NCI-H2029 treated with DMSO at 0.1 percent for 48 hours (cell line): ENCODE measurements around the gene SYK.
"Not testable (repeated sequence)": the region's sequence is repeated elsewhere in the genome, so short reads cannot be mapped to it uniquely, and the experiment has no call there.

Experiments used
- DNase-seq: peaks from one replicate; lab custom pipeline; 2025; lab: John Stamatoyannopoulos, UW

Gene SYK

DNA sequence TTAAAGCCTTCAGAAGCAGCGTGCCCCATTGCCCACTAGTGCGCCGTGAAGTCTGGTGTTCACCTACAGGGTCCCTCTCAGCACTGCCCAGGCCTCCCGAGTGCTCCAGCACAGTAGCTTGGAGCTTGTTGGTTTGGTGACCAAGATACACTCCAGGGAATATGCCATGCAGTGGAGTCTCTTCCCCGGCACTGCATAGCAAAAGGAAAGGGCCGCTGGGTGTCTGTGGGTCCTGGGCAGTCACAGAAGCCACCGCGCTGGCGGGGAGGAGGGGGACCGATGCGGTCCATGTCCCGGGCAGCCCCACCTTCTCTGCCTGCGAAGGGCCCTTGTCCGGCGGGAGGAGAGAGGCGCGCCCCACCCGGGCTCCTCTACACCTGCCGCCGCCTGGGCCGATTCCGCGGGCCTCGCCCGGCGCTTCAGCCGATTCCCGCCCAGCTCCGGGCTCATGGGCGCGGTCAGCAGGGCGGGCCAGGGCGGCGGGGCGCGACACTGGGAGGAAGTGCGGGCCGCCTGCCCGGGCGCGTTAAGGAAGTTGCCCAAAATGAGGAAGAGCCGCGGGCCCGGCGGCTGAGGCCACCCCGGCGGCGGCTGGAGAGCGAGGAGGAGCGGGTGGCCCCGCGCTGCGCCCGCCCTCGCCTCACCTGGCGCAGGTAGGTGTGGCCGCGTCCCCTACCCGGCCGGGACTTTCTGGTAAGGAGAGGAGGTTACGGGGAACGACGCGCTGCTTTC is at the start of gene SYK:
Gene SYK, plus strand, starts transcription at position 579 of the 732 bp plus-strand sequence. CDS start 42,080 bp downstream, outside the sequence.
- DNase-seq, result no peak

DNA sequence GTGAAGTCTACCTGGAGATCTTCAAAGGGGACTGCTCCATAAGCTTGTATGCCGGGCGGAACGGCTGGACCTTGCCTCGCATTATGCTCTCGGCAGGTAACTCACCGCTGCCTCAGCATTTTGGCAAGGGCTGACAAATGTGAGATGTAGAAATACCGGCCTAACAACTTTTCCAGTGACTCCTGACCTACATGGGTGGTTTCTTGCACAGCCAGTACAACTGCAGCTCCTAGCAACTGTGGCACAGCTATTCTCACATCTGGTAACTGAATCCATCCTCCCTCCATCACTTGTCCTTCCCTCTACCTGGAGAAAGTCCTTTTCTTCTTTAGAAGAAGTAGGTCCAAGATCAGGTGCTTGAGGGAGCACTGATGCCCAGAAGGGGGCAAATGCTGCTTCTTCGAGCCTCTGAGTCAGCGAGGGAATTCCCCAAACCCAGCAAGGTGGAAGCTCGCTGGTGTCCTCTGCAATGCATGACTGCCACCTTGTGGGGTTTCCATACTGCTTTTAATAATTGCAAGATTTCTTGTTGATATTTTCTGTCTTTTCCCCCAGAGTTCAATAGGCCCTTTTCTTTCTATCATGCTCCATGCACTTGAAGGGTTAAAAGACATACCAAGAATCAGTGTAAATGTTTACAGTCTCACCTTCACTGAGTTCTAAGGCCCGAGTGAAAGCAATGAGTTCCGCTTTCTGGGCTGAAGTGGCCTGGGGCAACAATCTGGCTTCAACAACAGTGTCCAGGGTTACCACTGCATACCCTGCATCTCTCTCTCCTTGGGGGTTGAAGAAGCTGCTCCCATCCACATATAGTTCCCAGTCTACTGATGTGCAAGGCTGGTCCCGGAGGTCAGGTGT is 45.9 kb upstream of the SYK start:
- DNase-seq, result peak; percentile 12

DNA sequence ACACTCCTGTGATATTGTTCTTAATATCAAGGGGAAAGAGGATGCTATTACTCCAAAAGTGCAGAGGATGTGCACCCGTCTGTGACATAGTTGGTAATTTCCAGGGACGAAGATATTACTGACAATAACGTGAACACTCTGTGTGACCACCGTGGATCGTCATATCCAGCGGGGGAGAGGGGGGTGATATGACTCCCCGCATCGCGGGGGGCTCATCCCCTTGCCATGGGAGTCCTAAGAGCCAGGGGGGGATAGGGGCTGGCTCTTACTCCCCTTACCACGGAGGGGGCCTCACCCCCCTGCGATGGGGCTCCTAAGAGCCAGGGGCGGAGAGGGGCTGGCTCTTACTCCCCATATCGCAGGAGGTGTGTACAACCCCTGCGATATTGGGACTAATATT is 41.0 kb upstream of the SYK start:
- DNase-seq, result not testable (repeated sequence)

DNA sequence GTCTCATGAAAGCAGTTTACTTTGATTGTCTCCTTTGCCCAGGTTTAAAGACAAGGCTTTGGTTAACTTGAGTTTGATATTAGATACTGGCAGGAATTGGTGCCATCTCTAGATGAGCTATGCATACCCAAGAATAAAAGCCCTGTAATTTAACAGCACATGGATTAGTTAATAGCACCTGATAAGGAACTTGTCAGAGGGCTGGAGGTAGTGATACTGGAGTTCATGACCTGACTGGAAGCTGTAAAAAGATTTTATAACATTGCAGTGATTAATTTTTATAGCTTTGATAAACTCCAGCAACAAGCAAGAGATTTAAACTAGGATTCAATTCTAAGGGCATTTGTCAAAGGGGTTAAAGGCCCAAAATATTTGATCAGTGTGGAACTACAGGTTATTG is 34.9 kb upstream of the SYK start:
- no peak for DNase-seq

DNA sequence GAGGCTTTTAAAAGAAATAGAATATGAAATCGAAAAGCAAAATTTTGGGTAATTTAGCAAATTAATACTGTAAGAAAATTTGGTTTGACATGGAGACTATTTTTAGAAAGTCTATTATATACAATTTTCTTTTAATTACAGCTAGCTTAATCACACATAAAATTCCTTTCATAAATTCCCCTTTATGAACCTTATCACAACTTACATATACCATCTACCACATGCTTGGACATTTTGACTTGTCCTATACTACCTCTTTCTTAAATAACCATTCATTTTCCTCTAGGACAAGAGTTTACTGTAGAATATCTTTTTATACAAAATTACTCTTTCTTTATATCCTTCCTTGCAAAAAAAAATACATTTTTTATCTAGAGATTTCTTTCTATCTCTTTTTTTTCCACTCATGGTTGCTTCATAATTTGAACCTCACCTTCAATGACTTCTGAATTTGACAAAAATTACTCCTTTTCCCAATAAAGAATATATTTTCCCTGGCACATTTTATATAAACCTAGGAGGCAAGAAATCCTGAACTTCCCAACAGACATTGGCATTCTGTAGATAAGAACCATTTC is 34.0 kb upstream of the SYK start:
- no peak for DNase-seq

DNA sequence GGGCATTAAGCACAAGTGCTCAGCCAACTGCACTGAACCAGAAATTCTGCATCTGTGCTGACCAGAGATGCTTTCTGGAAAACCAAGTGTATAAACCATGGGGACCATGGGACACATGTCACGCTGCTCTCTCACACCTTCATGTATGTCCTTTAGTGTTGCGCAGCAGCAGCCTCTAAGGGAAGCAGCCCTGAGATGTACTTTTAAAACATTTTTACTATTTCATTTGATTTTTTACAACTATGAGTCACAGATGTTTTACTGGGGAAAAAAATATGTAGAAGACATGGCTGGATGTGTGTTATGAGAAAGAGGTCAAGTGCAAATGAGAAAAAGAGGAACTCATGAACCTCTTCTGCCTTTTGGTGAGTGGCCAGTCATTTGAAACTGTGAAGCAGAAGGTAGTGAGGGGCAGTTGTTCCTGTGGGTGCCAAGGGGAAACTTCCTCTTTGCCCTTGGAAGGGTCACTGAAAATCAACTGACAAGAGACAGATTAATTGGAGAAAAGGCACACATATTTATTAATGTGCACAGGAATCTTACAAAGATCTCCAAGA is 31.4 kb upstream of the SYK start:
- DNase-seq, result no peak

DNA sequence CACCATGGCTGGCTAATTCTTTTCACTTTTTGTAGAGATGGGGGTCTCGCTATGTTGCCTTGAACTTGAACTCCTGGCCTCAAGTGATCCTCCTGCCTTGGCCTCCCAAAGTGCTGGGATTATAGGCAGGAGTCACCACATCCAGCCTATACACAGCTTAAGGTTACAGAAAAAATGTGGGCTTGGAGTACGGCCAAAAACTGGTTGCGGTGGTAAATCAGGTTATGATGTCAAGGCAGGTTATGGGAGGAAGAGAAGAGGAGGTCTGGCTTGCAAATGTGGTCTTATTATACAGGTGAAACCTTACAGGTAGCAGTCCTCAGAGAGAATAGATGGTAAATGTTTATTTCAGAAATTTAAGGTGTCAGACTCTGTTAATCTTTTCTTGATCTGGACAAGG is 30.7 kb upstream of the SYK start:
- no peak for DNase-seq

DNA sequence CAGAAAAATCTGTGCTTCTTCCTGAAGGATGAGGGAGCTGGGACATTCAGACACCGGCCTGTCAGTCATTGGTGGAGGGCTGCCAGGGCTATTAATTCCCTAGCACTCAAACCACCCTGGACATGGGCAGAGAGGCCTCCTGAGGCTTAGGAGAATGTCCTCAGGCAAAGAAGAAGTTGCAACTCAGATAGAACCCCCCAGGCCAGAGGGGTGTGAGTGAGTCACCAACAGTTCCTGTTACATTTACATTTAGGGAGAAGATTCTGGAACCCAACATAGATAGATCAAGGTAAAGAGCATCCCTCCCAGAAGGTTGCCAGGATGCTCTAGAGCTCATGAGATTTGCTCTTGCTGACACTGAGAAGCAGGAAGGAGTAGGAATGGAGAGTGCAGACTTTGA is 29.2 kb upstream of the SYK start:
- DNase-seq, result no peak

DNA sequence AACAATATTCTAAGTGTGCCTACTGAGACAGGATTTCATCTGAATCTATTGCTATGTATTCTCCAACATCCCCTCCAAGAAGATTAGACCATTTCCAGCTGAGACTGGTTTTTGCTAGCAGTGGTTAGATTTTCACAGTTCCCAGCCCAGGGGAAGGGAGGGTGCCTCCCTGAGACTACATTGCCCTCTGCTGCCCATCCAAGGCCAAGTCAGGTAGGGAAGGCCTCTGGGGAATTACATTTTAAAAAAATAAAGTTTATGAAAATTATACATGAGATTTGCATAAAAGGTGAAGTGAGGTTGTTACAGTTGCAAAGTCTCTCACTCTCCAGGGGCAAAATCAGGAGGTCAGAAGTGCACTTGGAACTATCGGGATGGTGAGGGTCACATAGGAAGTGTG is 28.0 kb upstream of the SYK start:
- DNase-seq, result peak; percentile 31

DNA sequence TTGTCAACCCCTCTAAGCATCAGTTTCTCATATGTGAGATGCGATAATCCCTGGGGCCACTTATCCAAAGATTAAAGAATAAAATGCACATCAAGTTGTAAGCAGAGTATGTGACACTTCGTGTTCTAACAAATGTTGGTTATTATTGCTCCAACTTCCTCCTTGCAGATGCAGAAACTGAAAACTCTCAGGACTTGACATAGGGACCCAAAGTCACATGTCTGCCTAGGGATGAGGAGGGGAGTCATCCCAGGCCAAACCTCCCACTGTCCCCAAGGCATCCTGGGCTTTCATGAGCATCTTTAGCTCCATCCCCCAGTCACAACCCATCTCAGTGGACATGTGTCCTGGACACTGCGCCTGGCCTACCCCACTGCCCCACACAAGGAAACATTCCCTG is 27.5 kb upstream of the SYK start:
- no peak for DNase-seq

DNA sequence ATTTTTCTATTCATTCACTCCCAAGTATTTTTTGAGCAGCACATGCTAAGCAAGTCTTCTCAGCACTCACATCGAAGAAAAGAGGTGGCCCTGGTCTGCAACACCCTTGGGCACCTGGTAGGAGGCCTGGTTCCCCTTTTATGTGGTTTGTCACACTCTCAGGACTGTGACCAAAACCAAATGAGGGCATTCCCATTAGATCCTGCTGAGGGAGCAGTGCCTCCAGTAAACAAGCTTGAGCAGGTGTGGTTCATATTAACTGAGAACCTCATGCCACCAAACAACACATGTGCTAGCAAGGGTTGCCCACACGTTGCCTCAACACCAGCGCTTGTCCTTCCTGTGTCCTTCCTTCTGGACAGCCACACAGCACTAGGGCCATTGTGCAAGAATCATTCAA is 26.9 kb upstream of the SYK start:
- DNase-seq, result no peak

DNA sequence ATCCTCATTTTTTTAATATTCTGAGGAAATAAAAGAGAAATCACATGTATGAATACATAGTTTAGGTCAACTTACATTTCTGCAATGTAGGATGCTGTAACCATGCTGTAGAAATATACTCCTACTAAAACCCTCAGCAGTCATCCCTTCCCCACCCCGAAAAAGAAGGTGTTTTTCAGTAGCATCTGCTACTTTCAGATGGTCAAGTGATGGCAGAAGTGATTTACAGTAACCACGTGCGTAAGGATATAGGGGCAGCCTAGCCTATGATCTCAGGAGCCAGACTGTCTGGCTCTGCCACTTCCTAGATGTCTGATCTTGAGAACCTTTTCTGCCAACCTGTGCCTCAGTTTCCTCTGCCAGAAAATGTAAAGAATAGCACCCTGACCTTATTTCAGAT is 26.0 kb upstream of the SYK start:
- DNase-seq, result no peak

DNA sequence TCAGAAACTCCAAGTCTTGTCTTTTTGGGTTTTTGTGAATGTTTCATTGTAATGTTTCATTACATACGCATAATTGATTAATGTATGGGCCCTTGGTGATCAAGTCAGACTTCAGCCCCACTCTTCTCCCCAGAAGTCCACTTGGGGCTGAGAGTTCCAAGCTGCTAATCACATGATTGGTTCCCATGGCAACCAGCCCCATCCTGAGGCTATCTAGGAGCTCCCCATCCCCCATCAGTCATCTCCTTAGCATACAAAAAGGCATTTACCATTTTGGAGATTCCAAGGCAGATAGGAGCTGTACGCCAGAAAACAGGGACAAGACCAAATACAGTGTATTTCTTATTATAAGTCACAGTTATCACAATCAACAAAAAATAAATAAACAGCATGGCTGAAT is 22.9 kb upstream of the SYK start:
- DNase-seq, result no peak

DNA sequence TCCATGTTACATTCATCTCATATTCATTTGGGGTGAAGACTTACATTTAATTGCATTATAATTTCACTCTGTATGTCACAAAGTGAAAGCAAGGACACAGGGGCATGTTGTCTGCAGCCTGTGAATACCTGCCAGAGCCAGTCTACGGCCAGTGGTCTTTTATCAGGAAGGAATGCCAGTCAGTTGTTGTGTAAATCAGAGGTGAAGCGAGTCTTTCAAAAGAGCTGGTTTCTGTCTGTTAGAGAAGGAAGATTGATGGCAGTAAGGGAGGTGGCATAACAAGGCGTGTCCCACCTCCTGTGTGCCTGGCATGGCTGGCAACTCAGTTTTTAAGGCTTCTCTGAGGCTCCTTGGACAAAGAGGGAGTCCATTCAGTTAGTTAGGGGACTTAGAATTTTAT is 18.1 kb upstream of the SYK start:
- no peak for DNase-seq

DNA sequence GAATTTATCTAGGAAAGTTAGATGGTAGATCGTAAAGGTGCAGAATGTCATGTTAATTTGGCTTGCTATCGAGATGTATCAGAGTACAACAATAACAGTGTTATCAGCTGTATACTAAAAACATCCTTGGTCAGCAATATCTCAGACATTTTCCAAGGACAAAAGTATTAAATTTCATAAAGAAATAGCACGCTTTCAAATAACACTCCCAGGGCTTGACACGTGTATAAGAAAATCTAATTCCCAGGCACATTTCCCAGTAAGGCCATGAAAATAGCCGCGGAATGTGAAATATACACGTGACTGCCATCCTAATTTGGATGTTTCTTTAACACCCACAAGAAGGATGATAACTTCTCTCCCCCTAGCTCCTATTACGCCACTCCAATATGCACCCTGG is 17.7 kb upstream of the SYK start:
- no peak for DNase-seq

DNA sequence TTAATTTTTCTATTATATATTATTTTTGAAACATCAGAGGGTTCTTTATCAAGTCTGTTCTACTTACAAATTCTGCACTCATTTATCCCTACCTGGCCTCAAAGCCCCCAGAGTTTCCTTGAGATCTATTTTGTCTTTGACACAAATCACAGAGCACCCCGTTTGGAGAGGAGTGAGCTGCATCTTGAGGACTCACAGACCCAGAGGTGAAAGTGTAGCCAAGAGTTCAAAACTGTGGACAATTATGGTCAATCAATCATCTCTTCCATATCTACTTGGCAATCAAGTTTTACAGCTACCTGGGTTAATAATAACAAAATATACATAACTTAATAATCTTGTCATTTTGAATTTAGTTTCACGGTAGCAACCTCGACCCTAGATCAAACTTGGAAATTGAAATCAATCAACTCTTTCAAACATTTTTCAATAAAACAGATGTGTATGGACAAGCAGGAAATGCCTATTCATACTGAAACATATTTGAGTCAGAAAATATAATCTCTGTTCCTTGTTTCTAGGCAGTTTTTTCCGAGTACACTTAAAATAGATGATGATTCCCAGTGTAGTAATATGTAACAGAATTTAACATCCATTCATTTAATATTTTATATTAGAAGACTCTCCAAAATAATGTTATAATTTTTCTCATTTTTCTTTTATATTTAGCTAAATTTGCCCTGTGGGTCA is 13.7 kb upstream of the SYK start:
- DNase-seq, result no peak

DNA sequence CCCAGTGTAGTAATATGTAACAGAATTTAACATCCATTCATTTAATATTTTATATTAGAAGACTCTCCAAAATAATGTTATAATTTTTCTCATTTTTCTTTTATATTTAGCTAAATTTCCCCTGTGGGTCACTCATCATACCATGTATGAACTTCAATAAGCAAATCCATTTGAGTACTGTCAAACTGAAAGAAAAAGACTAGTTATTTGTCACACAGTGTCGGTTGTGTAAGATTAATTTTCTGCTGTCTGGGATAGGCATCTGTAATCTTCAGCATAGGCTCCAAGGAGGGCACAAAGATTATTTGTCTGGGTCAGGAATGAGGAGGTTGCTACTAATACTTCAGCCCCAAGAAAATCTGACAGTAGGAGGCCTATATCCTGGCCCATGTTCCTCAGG is 13.1 kb upstream of the SYK start:
- DNase-seq, result not testable (repeated sequence)

DNA sequence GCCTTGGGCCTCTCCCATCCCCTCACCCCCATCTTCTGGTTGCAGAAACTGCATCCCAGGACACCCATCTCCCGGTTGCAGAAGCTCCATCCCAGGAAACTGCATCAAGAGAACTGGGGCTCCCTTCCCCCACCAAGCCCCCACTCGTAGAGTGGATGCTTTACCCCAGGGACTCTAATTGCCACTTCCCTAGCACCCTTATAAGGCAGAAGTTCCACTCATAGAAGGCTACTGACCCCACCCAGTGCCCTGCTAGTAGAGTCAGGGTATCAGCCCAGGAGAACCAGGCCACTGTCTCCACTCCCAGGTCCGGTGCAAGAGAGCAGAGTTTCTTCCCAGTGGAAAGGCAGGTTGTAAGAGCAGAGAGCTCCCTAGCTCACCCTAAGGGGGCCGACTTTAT is 12.2 kb upstream of the SYK start:
- no peak for DNase-seq

DNA sequence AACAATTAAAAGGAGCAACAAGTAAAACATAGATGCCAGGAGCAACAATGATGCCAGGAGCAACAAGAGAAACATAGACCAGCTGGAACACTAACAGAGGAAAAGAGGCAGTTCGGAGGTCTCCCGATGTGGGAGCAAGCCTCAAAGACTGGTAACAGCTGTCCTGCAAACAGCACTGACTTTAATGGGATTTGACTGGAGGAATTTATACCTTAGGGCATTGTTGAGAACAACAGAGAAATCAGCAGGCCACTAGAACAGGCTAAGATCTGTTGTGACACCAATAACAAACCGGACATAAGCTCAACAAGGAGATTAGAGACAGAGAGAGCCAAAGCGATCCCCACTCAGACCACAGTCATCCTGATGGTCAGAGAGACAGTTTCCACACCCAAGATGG is 11.8 kb upstream of the SYK start:
- no peak for DNase-seq

DNA sequence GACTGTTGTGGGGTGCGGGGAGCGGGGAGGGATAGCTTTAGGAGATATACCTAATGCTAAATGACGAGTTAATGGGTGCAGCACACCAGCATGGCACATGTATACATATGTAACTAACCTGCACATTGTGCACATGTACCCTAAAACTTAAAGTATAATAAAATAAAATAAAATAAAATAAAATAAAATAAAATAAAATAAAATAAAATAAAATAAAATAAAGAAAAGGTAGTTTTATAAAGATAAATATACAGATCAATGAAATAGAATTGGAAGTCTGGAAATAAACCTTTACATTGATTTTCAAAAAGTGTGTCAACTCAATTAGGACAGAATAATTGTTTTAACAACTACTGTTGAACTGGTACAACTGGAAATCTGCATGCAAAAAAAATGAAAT is 8.6 kb upstream of the SYK start:
- DNase-seq, result not testable (repeated sequence)

DNA sequence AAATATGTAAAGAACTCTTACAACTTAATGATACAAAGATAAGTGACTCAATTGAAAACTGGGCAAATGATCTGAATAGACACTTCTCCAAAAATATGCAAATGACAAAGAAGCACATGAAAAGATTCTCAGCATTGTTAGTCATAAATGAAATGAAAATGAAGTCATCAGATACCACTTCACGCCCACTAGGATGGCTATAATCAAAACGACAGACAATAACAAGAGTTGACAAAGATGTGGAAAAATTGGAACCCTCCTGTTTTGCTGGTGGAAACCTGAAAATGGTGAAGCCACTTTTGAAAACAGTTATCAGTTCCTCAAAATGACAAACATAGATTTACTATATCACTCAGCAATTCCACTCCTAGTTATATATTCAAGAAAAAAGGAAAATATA is 7.9 kb upstream of the SYK start:
- DNase-seq, result no peak

DNA sequence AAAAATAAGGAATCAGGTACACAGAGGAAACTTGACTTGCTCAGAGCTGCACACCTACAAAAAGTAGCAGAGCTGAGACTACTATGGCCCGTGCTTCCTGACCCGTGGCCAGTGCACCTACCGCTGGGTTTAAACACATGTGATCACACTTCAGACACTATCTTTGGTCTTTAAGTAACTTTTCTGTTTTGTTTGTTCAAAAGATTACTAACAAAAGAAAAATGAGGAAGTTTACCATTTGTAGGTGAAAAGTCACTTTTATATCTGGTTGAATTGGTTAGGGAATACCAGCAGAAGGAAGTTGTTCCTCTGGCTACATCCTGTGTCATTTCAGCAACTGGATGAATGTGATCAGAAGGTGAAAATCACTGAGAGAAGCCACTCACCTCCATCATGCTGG is 6.5 kb upstream of the SYK start:
- DNase-seq, result no peak
